ENCODE data around the gene MR1. TPM values are rescaled to one million over a fixed set of nuclear protein-coding genes. Genes with fewer than 3 reads are reported as not detected.
A peak's percentile ranks its signal among the peaks of the same experiment; 100 is the strongest.

The MR1 gene
- total RNA-seq, 1 donor from 2014 or later, result 8.4 TPM

DNA sequence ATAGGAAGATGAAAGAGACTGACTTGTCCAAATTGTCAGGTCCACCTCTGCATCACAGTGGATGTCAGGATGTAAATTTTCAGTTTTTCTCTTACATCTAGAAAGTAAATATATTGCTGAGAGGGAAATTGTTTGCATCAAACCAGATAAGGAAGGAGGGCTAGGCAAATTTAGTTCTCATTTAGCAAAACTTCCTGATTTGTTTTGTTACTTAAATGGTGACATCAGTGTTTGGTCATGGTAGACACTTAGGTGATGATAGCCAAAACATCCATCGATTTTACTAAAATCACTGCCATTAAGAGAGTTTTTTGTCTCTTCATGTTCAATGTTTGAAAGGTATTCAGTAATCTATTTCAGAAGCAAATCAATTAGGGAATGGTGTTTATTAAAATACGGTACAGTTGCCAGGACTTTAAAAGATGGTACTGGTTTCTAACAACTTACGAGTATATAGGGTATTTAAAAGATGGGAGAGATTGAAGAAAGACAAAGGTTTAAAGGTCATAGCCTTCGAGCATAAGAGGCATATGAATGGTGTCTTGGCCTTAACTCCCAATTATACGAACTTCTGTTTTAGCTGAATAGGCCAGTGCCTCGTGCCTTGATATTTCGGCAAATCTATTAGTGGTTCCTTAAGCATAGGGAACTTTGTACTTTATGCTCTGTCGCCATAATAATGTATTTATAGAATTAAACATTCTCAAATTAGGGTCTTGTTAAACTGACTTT, 57.7 kb downstream of the MR1 start:
- no peak for DNase-seq

DNA sequence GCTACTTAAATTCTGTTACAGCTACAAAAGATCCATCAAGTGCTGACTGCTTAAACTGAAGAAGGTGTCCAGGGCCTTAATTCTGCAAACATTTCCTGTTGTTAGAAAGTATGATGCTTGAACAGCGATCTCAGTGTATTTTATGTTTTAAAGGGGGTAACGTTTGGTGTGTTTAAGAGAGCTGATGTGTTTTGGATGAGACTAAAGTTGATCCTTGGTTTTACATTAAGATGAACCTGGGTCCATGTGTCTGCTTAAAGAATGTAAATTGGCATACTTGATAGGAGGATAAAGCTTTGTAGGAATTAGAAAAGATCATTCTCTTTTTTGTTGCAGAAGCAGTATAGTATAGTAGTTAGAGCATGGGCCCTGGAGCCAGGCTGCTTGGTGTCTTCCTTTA, 58.3 kb downstream of the MR1 start:
- DNase-seq, result no peak

DNA sequence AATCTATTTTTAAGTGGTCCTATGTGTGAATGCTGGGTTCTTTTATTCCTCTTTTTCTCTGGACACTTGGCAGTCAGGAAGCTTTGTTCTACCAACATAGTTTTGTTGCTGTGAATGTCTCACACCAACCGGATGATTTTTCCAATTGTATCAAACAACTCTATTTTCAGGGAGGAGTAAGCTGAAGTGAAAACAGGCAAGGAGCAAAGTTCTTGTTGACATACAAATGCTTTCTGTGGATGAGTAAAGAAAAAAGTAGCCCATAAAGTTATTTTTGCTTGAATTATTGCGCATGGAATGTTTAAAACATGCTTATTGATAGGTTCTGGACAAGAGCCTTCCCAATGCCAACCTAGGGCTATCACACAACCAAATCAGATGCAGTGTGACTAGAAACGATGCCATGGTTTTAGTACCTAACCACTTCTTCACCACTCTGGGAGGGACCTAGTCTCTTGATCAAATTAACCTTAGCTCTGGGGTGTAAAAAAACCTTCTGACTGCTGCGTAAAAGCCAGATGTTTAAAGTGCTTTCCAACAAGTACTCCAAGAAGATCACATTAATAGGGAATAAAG, 59.2 kb downstream of the MR1 start:
- DNase-seq, result no peak

DNA sequence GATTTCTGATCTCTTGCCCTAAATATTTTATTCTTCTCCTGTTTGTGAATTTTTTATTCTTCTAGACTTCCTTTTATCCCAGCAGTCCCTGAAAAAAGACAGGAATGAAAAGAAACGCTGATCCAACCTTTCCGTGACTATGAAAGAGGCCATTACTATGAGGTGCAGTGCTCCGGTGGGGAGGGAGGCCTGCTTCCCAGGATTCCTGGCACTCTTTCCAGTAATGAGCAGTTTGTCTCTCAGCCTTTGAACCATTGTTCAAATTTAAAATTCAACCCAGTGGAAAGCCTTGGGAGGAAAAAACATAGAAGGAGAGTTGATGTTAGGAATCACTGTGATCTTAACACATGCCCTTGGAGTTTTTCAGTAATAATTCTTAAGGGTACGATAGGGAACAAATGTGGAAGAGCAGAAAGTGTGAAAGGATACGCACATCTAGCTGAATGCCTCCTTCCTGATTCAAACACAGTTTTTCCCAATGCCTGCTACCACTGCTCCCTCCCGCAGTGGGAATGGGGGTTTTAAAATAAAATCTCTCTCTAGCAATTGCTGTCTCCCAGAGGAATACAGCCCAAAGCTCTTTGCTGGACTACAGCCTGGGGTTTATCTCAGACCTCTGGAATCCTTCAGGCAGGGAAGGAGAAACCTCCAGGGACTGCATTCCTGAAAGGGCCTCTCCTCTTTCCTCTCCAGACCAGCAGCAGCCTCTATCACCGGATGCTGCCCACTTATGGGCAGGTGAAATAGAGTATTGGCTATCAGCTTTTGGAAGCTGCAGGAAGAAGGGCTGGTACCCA, 60.8 kb downstream of the MR1 start:
- peak; percentile 71 for DNase-seq

- no peak for DNase-seq
Observed at GRCh38 chr1:181095260-181095659, 61.5 kb downstream of the MR1 start.

- DNase-seq, result peak; percentile 67
Observed at GRCh38 chr1:181095763-181096184, 62.0 kb downstream of the MR1 start.

GRCh38 chr1:181097242-181097641, 63.5 kb downstream of the MR1 start:
- DNase-seq, result peak; percentile 66

DNA sequence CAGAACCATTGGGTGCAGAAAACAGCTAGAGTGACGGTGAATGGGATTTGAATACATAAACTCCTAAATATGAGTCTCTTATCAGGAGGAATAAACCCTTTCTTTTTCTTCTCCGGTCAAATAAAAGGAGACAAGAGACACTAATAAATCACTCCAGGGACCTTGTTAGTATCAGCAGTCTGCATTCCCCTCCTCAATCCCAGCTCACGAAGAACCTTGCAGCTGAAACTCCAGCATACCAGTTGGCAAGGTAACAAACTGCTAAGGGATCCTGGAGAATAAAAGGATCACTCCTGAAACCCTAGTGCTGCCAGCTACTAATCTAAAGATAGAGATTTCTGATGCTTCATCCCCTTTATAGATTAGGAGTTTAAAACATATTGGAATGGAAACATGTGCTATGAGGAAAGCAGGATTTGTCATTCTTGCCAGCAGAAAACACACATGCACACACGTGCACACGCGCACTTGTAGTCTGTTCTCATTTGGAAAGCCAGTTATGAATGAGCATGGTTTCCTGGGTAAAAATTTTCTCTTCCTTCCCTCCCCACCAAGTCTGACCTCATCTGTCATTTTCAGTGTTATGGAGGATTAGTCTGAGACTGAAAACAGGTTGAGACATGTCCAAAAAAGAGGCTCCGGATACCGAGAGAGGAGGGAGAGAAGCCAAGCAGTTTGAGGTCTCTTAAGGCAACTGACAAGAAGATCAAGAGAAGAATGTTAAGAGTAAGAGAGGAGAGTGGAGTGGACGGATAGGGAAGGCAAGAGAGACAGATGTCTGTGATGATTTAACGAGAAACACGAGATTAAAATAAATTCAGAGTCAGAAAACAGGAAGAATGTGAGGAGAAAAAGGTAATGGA, 65.6 kb downstream of the MR1 start:
- DNase-seq, result peak; percentile 75

- DNase-seq, result peak; percentile 40
Observed at GRCh38 chr1:181100015-181100905, 66.5 kb downstream of the MR1 start.

DNA sequence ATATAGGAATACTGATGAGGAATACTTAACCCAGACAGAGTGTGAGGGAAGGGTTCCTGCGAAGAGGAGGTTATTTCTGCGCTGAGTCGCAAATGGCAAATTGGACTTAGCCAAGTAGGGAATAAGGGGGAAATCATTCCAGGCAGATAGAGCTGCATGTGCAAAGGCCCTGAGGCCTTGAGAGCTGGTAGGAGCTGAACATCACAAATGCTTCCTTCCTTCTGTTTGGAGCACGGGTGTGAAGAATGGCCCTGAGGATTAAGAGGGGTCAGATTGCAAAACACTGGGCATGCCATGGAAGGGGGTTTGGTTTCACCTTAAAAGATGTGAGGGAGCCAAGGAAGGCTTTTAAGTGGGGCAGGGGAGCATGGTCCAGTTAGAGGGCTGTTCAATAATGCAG, 67.2 kb downstream of the MR1 start:
- DNase-seq, result no peak

- peak; percentile 57 for DNase-seq
Observed at GRCh38 chr1:181101581-181102226, 67.9 kb downstream of the MR1 start.

DNA sequence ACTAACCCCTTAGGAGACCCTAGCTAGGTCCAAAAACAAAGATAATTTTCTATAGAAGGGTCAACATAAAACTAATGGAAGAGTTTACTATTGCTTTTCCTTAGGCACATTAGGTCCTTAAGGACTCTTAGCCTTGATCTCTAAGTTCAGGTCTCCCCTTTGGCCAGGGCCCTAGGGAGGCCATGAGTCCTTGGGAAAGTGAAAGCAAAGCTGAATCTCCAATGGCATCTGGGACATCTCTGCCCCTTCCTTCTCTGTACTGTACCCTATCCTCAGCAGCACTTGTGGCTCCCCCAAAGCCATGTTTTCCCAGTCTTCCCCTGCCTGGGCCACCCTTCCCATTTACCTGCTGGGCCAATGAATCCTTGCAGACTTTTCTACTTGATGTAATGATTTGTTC, 69.1 kb downstream of the MR1 start:
- DNase-seq, result no peak

DNA sequence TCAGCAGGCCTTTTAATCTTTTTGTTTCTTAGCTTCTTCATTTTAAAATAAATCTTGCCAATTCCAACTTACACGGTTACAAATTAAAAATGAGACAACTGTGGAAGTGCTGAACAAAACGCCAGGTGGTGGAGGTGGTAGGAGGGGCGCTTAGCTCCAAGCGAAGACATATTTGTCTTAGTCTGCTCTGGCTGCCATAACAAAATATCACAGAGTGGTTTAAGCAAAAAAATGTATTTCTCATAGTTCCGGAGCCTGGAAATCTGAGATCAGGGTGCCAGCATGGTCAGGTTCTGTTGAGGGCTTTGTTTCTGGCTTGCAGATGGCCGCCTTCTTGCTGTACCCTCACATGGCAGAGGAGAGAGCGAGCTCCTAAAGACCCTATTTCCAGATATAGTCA, 69.6 kb downstream of the MR1 start:
- DNase-seq, result no peak

GRCh38 chr1:181104042-181104789, 70.4 kb downstream of the MR1 start:
- no peak for DNase-seq

- DNase-seq, result no peak
Observed at GRCh38 chr1:181104790-181105133, 71.0 kb downstream of the MR1 start.

- DNase-seq, result peak; percentile 95
Observed at GRCh38 chr1:181105134-181106021, 71.6 kb downstream of the MR1 start.

GRCh38 chr1:181106022-181106312, 72.2 kb downstream of the MR1 start:
- DNase-seq, result no peak

DNA sequence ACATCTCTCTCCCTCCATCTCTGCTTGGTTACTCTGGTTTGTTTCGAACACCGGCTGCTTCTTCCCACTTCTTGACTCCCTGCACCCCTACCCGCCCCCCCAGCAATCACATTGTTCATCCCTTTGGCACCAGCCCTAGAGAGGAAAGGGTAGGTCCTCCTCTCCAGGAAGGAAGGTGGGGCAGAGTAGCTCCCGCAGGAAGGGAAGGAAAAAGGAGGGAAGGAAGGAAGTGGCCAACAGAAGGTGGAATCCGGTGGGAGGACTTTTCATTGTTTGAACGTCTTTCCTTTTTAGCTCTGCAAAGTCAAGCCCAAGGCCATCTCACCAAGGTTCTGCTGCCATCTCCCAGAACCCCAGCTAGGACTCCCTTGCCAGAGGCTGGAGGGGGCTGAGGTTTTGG, 72.7 kb downstream of the MR1 start:
- no peak for DNase-seq

DNA sequence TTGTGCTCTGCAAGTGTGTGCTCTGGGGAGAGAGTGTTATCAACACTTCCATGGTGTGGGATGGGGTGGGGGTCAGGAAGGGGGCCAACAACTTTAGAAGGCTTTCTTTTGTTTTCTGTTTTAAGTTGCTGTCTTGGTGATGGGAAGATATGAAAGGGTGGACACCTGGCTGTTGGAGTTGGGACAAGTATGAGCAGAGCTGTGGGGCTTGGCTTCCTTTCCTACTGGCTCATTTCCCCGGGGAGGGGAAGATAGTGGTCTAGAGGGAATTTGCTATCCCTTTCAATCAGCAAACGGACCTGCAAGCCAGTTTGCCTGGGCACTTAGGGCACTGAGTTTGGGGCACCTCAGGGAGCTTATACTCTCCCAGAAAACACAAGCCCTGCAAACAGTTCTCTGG, 73.9 kb downstream of the MR1 start:
- no peak for DNase-seq
